Breast epithelium (tissue), 3 donors: ENCODE data around the gene TEX13D.

Source experiments
- POLR2AphosphoS5 ChIP-seq, 3 donors: sonication (generic); formaldehyde crosslinking; IDR thresholded peaks; one replicate each; pipeline ENCODE4 v1.6.1; 2017; ENCODE audit warnings: antibody characterized with exemption in 3 of 3
- TF ChIP-seq, protein P1 (sequence below), 3 donors: fragments of 450-650 bp; IDR thresholded peaks; one replicate each; pipeline ENCODE4 v1.5.1; 2016 to 2017; ENCODE audit warnings: antibody characterized with exemption in 3 of 3, mild to moderate bottlenecking in 3 of 3, moderate library complexity in 3 of 3

DNA sequence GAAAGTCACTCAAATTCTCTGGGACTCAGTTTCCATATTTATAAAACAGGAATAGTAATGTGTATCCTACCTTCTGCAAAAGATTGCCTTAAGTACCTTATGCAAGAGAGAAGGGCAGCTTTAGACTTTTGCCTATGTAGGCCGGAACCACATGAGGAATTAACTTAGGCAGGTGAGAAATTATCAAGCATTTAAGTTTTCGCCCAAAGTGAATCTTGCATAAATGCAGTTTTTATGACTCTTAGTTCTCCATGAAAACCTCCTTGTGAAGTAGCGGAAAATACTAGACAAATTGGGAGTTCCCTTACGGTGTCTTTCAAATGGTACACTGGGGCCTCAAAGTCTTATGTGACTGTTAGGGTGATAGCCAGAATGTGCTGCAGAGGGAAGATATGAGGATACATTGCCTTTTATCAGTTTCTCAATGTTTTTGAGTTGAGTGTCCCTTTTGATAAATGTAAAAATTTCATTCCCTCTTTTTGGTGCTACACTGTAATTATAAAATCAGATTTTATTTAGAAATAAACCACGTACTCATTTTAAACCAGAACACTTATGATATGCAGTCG is 16.5 kb downstream of the TEX13D start:
- TF ChIP-seq, protein P1, sequence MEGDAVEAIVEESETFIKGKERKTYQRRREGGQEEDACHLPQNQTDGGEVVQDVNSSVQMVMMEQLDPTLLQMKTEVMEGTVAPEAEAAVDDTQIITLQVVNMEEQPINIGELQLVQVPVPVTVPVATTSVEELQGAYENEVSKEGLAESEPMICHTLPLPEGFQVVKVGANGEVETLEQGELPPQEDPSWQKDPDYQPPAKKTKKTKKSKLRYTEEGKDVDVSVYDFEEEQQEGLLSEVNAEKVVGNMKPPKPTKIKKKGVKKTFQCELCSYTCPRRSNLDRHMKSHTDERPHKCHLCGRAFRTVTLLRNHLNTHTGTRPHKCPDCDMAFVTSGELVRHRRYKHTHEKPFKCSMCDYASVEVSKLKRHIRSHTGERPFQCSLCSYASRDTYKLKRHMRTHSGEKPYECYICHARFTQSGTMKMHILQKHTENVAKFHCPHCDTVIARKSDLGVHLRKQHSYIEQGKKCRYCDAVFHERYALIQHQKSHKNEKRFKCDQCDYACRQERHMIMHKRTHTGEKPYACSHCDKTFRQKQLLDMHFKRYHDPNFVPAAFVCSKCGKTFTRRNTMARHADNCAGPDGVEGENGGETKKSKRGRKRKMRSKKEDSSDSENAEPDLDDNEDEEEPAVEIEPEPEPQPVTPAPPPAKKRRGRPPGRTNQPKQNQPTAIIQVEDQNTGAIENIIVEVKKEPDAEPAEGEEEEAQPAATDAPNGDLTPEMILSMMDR (IDR thresholded peaks at IDR 0.05), result no peak
- no peak for TF ChIP-seq POLR2AphosphoS5 (IDR thresholded peaks at IDR 0.05)
